Neural crest cell (in vitro differentiated cells): ENCODE data around the gene CD300H. TPM values are rescaled to one million over a fixed set of nuclear protein-coding genes. Genes with fewer than 3 reads are reported as not detected.

Experiments
- DNase-seq: peaks from one replicate; pipeline ENCODE4 v3.0.0; 2021; ENCODE audit warnings: low read depth, mixed read lengths, low spot score
- H3K27ac Mint-ChIP-seq: one replicate; pipeline ENCODE4 v1.8.0; 2021; ENCODE audit warnings: mild to moderate bottlenecking, mixed read lengths; ENCODE audit not compliant: unreplicated experiment
- H3K27me3 Mint-ChIP-seq: 2 replicates; pipeline ENCODE4 v1.8.0; 2021; ENCODE audit warnings: low read depth, mild to moderate bottlenecking, mixed read lengths
- H3K36me3 Mint-ChIP-seq: 2 replicates; pipeline ENCODE4 v1.8.0; 2021; ENCODE audit warnings: low read depth, mild to moderate bottlenecking, mixed read lengths
- H3K4me1 Mint-ChIP-seq: 2 replicates; pipeline ENCODE4 v1.8.0; 2021; ENCODE audit warnings: mixed read lengths
- H3K4me3 Mint-ChIP-seq: one replicate; pipeline ENCODE4 v1.8.0; 2021; ENCODE audit warnings: mild to moderate bottlenecking, mixed read lengths
- H3K9me3 Mint-ChIP-seq: 2 replicates; pipeline ENCODE4 v1.8.0; 2021; ENCODE audit warnings: mixed read lengths
- total RNA-seq: library from RNA; stranded (reverse); gene quantifications from 2 replicates; pipeline ENCODE4 v1.2.1, GENCODE V29; 2021
- TF ChIP-seq, protein P1 (sequence below): fragments of 200-600 bp; sonication (generic); conservative IDR thresholded peaks from 2 replicates; pipeline ENCODE4 v1.5.0; 2021; ENCODE audit warnings: antibody characterized with exemption, mild to moderate bottlenecking

Gene CD300H
- total RNA-seq, 1 donor from 2014 or later = not detected

DNA sequence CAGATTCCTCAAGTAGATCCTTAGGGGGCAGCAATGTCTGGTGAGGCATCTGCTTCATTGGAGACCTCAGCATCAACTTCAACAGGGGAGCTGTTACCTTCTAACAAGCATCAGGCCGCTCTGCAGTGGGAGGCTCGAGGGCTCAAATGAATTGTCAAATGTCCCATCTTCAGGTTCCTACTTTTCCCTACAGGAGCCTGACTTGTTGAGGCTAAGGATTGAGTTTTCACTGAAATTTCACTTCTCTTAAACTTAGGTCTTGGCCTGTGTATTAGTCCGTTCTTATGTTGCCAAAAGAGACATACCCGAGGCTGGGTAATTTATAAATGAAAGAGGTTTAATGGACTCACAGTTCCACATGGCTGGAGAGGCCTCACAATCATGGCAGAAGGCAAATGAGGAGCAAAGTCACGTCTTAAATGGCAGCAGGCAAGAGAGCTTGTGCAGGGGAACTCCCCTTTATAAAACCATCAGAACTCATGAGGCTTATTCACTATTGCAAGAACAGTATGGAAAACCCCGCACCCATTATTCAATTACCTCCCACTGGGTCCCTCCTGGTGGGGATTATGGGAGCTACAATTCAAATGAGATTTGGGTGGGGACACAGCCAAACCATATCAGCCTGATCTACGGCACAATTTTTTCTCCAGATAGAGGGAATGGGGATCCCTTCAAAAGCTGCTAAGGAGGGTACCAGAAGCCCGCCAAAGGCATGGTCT lies 29.9 kb upstream of the CD300H start:
- no peak for DNase-seq
- Mint-ChIP-seq H3K27me3 (peaks cover 77% of the 10 kb centered on the region), H3K4me3 (no peak overlapping the region), H3K4me1 (no peaks in the 10 kb centered on the region), H3K9me3 (no peaks in the 10 kb centered on the region), H3K27ac (no peak overlapping the region), H3K36me3 (no peaks in the 10 kb centered on the region)
- TF ChIP-seq, protein P1, sequence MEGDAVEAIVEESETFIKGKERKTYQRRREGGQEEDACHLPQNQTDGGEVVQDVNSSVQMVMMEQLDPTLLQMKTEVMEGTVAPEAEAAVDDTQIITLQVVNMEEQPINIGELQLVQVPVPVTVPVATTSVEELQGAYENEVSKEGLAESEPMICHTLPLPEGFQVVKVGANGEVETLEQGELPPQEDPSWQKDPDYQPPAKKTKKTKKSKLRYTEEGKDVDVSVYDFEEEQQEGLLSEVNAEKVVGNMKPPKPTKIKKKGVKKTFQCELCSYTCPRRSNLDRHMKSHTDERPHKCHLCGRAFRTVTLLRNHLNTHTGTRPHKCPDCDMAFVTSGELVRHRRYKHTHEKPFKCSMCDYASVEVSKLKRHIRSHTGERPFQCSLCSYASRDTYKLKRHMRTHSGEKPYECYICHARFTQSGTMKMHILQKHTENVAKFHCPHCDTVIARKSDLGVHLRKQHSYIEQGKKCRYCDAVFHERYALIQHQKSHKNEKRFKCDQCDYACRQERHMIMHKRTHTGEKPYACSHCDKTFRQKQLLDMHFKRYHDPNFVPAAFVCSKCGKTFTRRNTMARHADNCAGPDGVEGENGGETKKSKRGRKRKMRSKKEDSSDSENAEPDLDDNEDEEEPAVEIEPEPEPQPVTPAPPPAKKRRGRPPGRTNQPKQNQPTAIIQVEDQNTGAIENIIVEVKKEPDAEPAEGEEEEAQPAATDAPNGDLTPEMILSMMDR = no peak

DNA sequence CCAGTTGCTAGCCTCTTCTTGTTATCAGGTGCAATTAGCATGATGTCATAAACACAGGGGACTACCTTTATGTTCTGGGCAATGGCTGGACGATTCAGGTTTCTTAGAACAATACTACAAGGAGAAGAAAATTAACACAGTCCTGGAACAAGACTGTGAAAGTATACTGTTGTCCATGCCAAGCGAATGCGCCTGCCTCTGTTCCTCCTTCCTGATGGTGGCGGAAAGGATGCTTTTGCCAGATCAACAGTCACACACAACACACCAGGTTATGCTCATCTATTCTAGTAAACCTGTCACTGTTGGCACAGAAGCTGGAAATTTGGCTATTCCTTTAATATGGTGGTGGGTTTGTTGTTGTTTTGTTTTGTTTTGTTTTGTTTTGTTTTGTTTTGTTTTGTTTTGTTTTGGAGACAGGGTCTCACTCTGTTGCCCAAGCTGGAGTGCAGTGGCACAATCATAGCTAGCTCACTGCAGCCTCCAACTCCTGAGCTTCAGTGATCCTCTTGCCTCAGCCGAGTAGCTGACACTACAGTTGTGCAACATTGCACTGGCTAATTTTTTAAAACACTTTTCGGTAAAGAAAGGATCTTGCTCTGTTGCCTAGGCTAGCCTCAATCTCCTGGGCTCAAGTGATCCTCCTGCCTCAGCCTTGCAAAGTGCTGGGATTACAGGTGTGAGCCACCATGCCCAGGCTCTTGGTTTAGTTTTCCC lies 27.9 kb upstream of the CD300H start:
- Mint-ChIP-seq H3K4me3 (no peak overlapping the region), H3K4me1 (no peaks in the 10 kb centered on the region), H3K9me3 (no peaks in the 10 kb centered on the region), H3K27me3 (peaks cover 69% of the 10 kb centered on the region), H3K36me3 (no peaks in the 10 kb centered on the region), H3K27ac (no peak overlapping the region)
- no peak for DNase-seq
- TF ChIP-seq, protein P1 = no peak

- TF ChIP-seq, protein P1 = no peak
- Mint-ChIP-seq H3K4me1 (no peaks in the 10 kb centered on the region), H3K36me3 (no peaks in the 10 kb centered on the region), H3K9me3 (no peaks in the 10 kb centered on the region), H3K27me3 (peaks cover 47% of the 10 kb centered on the region), H3K27ac (no peak within 1 kb of the TSS), H3K4me3 (no peak within 1 kb of the TSS)
- DNase-seq = no peak
These were observed 25.0 kb upstream of the CD300H start, which contains the start of gene CD300LD for GRCh38 chr17:74592087-74592990. Gene CD300LD, minus strand, starts transcription at chr17:74592283. Its CDS starts 81 bp downstream, at chr17:74592202.

DNA sequence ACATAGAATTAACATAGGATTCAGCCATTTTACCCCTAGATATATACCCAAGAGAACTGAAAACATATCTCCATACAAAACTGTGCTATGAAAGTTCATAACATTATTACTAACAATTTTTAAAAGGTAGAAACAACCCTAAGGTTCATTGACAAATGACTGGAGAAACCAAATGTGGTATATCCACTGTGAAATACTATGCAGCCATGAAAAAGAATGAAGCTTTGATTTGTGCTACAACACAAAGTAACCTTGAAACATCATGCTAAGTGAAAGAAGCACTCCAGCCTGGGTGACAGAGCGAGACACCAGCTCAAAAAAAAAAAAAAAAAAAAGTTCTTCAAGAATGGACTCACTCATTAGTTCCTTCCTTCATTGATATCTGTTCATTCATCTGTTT lies 24.2 kb upstream of the CD300H start:
- no peak for DNase-seq
- no peaks in the 10 kb centered on the region for H3K4me1 Mint-ChIP-seq
- H3K9me3 Mint-ChIP-seq = no peaks in the 10 kb centered on the region
- H3K27me3 Mint-ChIP-seq = peaks cover 40% of the 10 kb centered on the region
- H3K36me3 Mint-ChIP-seq = no peaks in the 10 kb centered on the region
- no peak overlapping the region for H3K27ac Mint-ChIP-seq
- TF ChIP-seq, protein P1 = no peak
- no peak overlapping the region for H3K4me3 Mint-ChIP-seq

GRCh38 chr17:74585711-74586110 lies 18.4 kb upstream of the CD300H start:
- DNase-seq = no peak
- Mint-ChIP-seq H3K36me3 (peaks cover 6% of the 10 kb centered on the region), H3K9me3 (peaks cover 7% of the 10 kb centered on the region), H3K4me1 (peaks cover 18% of the 10 kb centered on the region), H3K27ac (no peak overlapping the region), H3K27me3 (peaks cover 12% of the 10 kb centered on the region), H3K4me3 (no peak overlapping the region)
- TF ChIP-seq, protein P1 = no peak
